ENCODE results near the gene C2CD4B.

DNA sequence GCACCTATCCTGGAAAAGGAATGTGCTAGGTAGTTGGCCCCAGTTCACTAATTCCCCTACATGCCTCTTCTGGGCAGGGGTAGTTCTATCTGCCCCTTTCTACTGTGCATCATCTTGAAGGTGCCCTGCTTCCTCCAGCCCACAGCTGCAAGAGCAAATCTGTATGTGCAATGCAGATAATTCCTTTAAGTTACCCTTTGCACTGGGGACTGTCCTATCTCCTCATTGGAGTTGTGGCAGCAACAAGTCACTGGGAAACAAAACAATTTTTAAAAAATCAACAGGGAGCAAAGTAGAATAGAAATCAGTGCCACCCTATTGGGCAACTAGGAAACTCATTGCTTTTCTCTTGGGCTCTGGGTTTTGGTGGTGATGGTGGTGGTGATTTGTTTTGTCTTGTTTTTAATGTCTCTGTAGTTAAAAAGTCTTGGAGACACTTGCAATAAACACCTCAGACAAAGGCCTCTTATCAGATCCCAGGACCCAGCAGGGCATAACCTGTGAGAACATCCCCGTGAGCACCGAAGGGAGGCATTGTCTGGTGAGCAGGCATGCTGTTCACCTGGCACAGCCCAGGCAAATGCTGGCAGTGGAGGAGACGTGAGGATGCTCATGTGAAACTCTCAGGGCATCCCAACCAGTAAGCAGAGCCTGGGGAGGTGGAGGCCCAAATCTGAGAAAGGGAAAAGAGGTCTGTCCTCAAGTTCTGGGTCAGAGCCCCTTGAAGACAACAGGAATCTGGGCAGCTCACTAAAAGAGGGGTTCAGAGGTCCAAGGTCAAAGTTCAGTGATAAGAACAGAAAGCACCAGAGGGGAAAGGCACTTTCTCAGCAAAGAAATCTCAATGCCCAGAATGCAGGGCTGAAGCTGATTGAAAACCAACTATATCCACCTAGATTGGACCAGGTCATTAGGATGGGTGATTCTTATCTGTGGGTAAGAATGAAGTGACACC lies 27.9 kb downstream of the C2CD4B start:
- TF ChIP-seq, protein P1, sequence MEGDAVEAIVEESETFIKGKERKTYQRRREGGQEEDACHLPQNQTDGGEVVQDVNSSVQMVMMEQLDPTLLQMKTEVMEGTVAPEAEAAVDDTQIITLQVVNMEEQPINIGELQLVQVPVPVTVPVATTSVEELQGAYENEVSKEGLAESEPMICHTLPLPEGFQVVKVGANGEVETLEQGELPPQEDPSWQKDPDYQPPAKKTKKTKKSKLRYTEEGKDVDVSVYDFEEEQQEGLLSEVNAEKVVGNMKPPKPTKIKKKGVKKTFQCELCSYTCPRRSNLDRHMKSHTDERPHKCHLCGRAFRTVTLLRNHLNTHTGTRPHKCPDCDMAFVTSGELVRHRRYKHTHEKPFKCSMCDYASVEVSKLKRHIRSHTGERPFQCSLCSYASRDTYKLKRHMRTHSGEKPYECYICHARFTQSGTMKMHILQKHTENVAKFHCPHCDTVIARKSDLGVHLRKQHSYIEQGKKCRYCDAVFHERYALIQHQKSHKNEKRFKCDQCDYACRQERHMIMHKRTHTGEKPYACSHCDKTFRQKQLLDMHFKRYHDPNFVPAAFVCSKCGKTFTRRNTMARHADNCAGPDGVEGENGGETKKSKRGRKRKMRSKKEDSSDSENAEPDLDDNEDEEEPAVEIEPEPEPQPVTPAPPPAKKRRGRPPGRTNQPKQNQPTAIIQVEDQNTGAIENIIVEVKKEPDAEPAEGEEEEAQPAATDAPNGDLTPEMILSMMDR (IDR thresholded peaks at IDR 0.05): no peak
- TF ChIP-seq, protein P2, sequence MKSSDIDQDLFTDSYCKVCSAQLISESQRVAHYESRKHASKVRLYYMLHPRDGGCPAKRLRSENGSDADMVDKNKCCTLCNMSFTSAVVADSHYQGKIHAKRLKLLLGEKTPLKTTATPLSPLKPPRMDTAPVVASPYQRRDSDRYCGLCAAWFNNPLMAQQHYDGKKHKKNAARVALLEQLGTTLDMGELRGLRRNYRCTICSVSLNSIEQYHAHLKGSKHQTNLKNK (CRISPR knock-in tag; IDR thresholded peaks at IDR 0.05): no peak
- TF ChIP-seq, protein P3, sequence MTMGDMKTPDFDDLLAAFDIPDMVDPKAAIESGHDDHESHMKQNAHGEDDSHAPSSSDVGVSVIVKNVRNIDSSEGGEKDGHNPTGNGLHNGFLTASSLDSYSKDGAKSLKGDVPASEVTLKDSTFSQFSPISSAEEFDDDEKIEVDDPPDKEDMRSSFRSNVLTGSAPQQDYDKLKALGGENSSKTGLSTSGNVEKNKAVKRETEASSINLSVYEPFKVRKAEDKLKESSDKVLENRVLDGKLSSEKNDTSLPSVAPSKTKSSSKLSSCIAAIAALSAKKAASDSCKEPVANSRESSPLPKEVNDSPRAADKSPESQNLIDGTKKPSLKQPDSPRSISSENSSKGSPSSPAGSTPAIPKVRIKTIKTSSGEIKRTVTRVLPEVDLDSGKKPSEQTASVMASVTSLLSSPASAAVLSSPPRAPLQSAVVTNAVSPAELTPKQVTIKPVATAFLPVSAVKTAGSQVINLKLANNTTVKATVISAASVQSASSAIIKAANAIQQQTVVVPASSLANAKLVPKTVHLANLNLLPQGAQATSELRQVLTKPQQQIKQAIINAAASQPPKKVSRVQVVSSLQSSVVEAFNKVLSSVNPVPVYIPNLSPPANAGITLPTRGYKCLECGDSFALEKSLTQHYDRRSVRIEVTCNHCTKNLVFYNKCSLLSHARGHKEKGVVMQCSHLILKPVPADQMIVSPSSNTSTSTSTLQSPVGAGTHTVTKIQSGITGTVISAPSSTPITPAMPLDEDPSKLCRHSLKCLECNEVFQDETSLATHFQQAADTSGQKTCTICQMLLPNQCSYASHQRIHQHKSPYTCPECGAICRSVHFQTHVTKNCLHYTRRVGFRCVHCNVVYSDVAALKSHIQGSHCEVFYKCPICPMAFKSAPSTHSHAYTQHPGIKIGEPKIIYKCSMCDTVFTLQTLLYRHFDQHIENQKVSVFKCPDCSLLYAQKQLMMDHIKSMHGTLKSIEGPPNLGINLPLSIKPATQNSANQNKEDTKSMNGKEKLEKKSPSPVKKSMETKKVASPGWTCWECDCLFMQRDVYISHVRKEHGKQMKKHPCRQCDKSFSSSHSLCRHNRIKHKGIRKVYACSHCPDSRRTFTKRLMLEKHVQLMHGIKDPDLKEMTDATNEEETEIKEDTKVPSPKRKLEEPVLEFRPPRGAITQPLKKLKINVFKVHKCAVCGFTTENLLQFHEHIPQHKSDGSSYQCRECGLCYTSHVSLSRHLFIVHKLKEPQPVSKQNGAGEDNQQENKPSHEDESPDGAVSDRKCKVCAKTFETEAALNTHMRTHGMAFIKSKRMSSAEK (CRISPR knock-in tag; IDR thresholded peaks at IDR 0.05; ENCODE audit: borderline replicate concordance): no peak
- TF ChIP-seq SMAD4 (CRISPR knock-in tag; IDR thresholded peaks at IDR 0.05) (no peak), ZNF416 (CRISPR knock-in tag; IDR thresholded peaks at IDR 0.05) (no peak)

All from WTC11 (cell line).